Hematopoietic multipotent progenitor cell treated with erythropoietin and hydrocortisone succinate and interleukin-3 and kit ligand, for 6 days (in vitro differentiated cells): ENCODE data around the gene CBX6.

ENCODE experiments used
- DNase-seq: peaks from one replicate; pipeline ENCODE4 v3.0.0-alpha.2; 2015

CBX6 gene

DNA sequence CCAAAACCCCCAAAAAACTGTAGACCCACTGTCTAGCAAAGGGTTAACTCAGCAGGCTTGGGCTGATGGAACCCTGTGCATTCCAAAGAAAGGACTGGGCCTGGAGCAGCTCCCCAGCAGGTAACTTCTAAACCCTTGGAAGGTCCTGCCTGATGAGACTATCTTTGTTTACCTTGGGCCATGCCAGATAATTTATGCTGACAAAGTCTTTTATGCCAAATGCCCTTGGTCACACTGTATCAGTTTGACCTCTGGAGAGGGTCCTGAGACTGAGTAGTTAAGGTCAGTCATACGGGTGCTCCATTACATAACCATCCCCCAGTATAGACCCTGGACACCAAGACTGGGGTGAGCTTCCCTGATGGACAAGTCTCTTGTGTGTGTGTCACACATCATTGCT lies 56.2 kb downstream of the CBX6 start:
- DNase-seq: no peak
